ENCODE measurements around the gene RHOC. TPM values are rescaled to one million over a fixed set of nuclear protein-coding genes. Genes with fewer than 3 reads are reported as not detected.
A peak's percentile ranks its signal among the peaks of the same experiment; 100 is the strongest.

RHOC gene
- total and polyA plus RNA-seq, 2 donors (not counting 1 experiment from before 2014, with no cell fraction given) = 21.0 to 28.3 TPM

DNA sequence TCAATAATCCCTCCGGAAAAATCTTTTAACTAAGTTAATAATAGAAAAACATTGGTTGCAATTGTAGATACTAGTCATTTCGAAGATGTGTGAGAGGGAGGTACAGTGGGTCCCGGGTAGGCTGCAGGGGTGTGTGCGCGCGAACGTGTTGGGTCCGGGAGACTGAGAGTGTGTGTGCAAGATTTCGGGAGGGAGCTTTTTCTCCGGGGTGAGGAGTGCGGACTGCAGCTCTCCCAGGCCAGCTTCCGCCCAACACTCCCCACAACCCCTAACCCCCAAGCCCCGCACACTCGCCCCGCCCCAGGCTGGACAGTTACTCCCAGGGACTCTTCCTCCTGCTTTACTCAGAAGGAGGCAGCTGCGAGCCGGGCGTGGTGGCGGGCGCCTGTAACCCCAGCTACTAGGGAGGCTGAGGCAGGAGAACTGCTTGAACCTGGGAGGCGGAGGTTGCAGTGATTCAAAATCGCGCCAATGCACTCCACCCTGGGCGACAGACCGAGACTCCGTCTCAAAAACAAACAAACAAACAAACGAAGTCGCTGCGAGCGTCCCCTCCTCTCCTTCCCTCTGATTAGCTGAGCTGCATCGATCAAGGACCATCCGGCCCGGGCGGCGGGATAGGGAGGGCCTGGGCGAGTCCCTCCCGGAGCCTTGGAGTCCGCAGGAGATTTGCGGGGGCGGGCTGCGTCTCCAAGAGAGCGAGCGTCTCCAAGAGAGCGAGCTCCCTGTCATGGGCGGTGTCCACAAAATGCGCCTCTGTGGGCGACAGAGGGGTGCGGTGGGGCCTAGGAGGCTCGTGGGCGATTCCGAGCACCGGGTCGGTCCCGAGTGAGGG lies 36.5 kb upstream of the RHOC start:
- WGBS (ENCODE audit: insufficient coverage) = 17% methylated on average over 39 of the region's 54 CpGs
- H3K27ac ChIP-seq (ENCODE audit: low read length in 2 of 2) = no peak overlapping the region
- H3K9me3 Mint-ChIP-seq (ENCODE audit: insufficient read depth) = no peaks in the 10 kb centered on the region

More for the DNA sequence above, 36.5 kb upstream of the RHOC start:
- no peak overlapping the region for H3K27ac Mint-ChIP-seq
- ATAC-seq (ENCODE audit: low read depth) (no peak), DNase-seq (no peak)
- Histone ChIP-seq H3K36me3 (replicated peaks in 1 of 2; ENCODE audit: control extremely low read depth in 1 of 2, control insufficient read depth in 1 of 2, extremely low read depth in 1 of 2, insufficient read depth in 2 of 2, low read length in 1 of 2) (no peaks in the 10 kb centered on the region), H3K9ac (ENCODE audit: low read length) (peak overlapping the region; percentile 6), H3K79me2 (ENCODE audit: control insufficient read depth, insufficient read depth, low read length) (no peaks in the 10 kb centered on the region), H3K4me1 (ENCODE audit: control insufficient read depth in 2 of 2, insufficient read depth in 2 of 2, low read length in 2 of 2) (peaks cover 8 to 10% of the 10 kb centered on the region in 2 donors), H3K4me2 (replicated peaks; ENCODE audit: low read depth, low read length, poor library complexity, severe bottlenecking) (peak overlapping the region; percentile 65), H3K9me3 (ENCODE audit: control extremely low read depth in 1 of 3, control insufficient read depth in 2 of 3, insufficient read depth in 1 of 3, low read length in 2 of 3) (peaks cover 0 to 25% (median 0%) of the 10 kb centered on the region in 3 donors), H2AFZ (ENCODE audit: insufficient read depth, low read depth, low read length, poor library complexity, severe bottlenecking) (peak overlapping the region; percentile 60), H3K27me3 (replicated peaks in 1 of 4; ENCODE audit: control extremely low read depth in 1 of 4, control insufficient read depth in 3 of 4, insufficient read depth in 4 of 4, low read length in 3 of 4) (peaks cover 0 to 34% (median 12%) of the 10 kb centered on the region in 4 experiments), H4K20me1 (ENCODE audit: control insufficient read depth, insufficient read depth, low read length, poor library complexity, severe bottlenecking) (no peaks in the 10 kb centered on the region), H3K4me3 (ENCODE audit: control extremely low read depth in 1 of 5, extremely low read depth in 1 of 5, insufficient read depth in 1 of 5, low read depth in 2 of 5, low read length in 4 of 5) (no peak overlapping the region)
- peaks cover 60% of the 10 kb centered on the region for H3K27me3 Mint-ChIP-seq
- intact Hi-C loops (cut with micrococcal nuclease) = no loop called here
- ChIA-PET POLR2A (no interaction called here), CTCF (interaction anchor here (1.0 kb wide), 1 partner anchor 20 kb away, joined by 3 read pairs; no protein-coding TSS in a partner anchor)
- no peak overlapping the region for H3K4me3 Mint-ChIP-seq
- TF ChIP-seq CTCF (IDR thresholded peaks at IDR 0.05) (no peak), EZH2 (IDR thresholded peaks at IDR 0.05; ENCODE audit: borderline replicate concordance, insufficient read depth, low read depth, low read length, poor library complexity, severe bottlenecking) (no peak)
- H3K4me1 Mint-ChIP-seq = peaks cover 6% of the 10 kb centered on the region

Measured in B cell (primary cell).